A549 (cell line): ENCODE results near the gene PTPRN2. TPM values are rescaled to one million over a fixed set of nuclear protein-coding genes. Genes with fewer than 3 reads are reported as not detected.

Experiments used
- ATAC-seq, 2 experiments: fragments of 200-7000 bp in 1 of 2; fragments of >200 bp in 1 of 2; cut with Nextera tagmentation in 1 of 2; cut with Tn5 transposase in 1 of 2; 3 replicates each; pipeline versions ENCODE4 v1.8.0 to v1.9.1; 2018 to 2020; ENCODE audit warnings: mild to moderate bottlenecking in 1 of 2, moderate library complexity in 1 of 2
- CTCF ChIA-PET: fragments of 300-600 bp; sonication (Branson Sonifier 250); formaldehyde crosslinking; extraction: SDS; loops from one replicate; lab custom pipeline; 2021; ENCODE audit warnings: antibody characterized with exemption, inconsistent platforms; lab: Yijun Ruan, JAX
- POLR2A ChIA-PET: fragments of 350-600 bp; formaldehyde crosslinking; extraction: SDS; loops from one replicate; lab custom pipeline; 2021; ENCODE audit warnings: antibody characterized with exemption, inconsistent platforms; lab: Yijun Ruan, JAX
- DNase-seq, 2 experiments: peaks; one replicate each; pipeline versions ENCODE4 v3.0.0 to v3.0.0-alpha.2; 2011 to 2016; ENCODE audit warnings: low read depth in 1 of 2, low spot score in 1 of 2
- FAIRE-seq: peaks from 2 replicates; lab custom pipeline; 2011; peaks lifted over from hg19 to GRCh38; lab: Jason Lieb, UNC
- H3K27ac ChIP-seq, 2 experiments: fragments of >200 bp; sonication (Bioruptor Twin); formaldehyde crosslinking; 3 replicates each; pipeline ENCODE4 v1.5.1; 2016 to 2017
- H3K4me1 ChIP-seq: fragments of >200 bp; sonication (Bioruptor Twin); formaldehyde crosslinking; 3 replicates; pipeline ENCODE4 v1.6.1; 2016
- H3K4me2 ChIP-seq: fragments of >200 bp; sonication (Bioruptor Twin); formaldehyde crosslinking; 3 replicates; pipeline ENCODE4 v1.6.1; 2016
- H3K4me3 ChIP-seq: fragments of >200 bp; sonication (Bioruptor Twin); formaldehyde crosslinking; 3 replicates; pipeline ENCODE4 v1.5.1; 2016
- H3K9me3 ChIP-seq: fragments of >200 bp; sonication (Bioruptor Twin); formaldehyde crosslinking; 3 replicates; pipeline ENCODE4 v1.6.1; 2016
- BCL3 ChIP-seq: fragments of >200 bp; sonication (Bioruptor Twin); formaldehyde crosslinking; IDR thresholded peaks from 3 replicates; pipeline ENCODE4 v1.6.1; 2016
- BHLHE40 ChIP-seq: IDR thresholded peaks from 2 replicates; pipeline ENCODE4 v1.6.1; 2012; ENCODE audit warnings: low read depth, low read length, inconsistent platforms
- CBX8 ChIP-seq: fragments of 200-600 bp; sonication (generic); IDR thresholded peaks from 2 replicates; pipeline ENCODE4 v1.6.1; 2016
- CTCF ChIP-seq: fragments of >200 bp; sonication (Bioruptor Twin); formaldehyde crosslinking; IDR thresholded peaks from 3 replicates; pipeline ENCODE4 v1.5.1; 2016
- EHMT2 ChIP-seq: fragments of 200-600 bp; sonication (generic); IDR thresholded peaks from 2 replicates; pipeline ENCODE4 v1.6.1; 2016; ENCODE audit warnings: antibody characterized with exemption, low read depth, mild to moderate bottlenecking, moderate library complexity
- FOSB ChIP-seq: fragments of 250-450 bp; sonication (Bioruptor Pico); IDR thresholded peaks from 2 replicates; pipeline ENCODE4 v1.5.0; 2020; ENCODE audit warnings: mild to moderate bottlenecking, moderate library complexity
- FOSL2 ChIP-seq, 2 experiments: fragments of 450-650 bp in 1 of 2; fragments of >200 bp in 1 of 2; sonication (Bioruptor Twin) in 1 of 2; formaldehyde crosslinking; IDR thresholded peaks; 2 replicates each; pipeline versions ENCODE4 v1.5.0 to v1.6.1; 2016 to 2020; ENCODE audit warnings: mild to moderate bottlenecking in 1 of 2, moderate library complexity in 1 of 2
- HMGXB4 ChIP-seq: fragments of 250-450 bp; sonication (Bioruptor Pico); IDR thresholded peaks from 2 replicates; pipeline ENCODE4 v1.5.0; 2021; ENCODE audit warnings: mild to moderate bottlenecking, moderate library complexity, borderline replicate concordance
- HOXA7 ChIP-seq: fragments of 250-450 bp; sonication (Bioruptor Pico); IDR thresholded peaks from 2 replicates; pipeline ENCODE4 v1.5.0; 2020; ENCODE audit warnings: mild to moderate bottlenecking, moderate library complexity
- HOXB13 ChIP-seq: fragments of 250-450 bp; sonication (Bioruptor Pico); IDR thresholded peaks from 2 replicates; pipeline ENCODE4 v1.5.0; 2020; ENCODE audit warnings: low read depth, mild to moderate bottlenecking, moderate library complexity
- JUN ChIP-seq, 2 experiments: fragments of >200 bp; sonication (Bioruptor Twin); formaldehyde crosslinking; IDR thresholded peaks; 2 replicates in 1 of 2; 3 replicates in 1 of 2; pipeline ENCODE4 v1.6.1; 2016 to 2017
- JUNB ChIP-seq: fragments of >200 bp; sonication (Bioruptor Twin); formaldehyde crosslinking; IDR thresholded peaks from 2 replicates; pipeline ENCODE4 v1.6.1; 2016
- KDM1A ChIP-seq: fragments of 200-600 bp; sonication (generic); IDR thresholded peaks from 2 replicates; pipeline ENCODE4 v1.6.1; 2016; ENCODE audit warnings: low read depth, mild to moderate bottlenecking
- KDM5A ChIP-seq: fragments of 200-600 bp; sonication (generic); IDR thresholded peaks from 2 replicates; pipeline ENCODE4 v1.6.1; 2016; ENCODE audit warnings: antibody characterized with exemption, mild to moderate bottlenecking
- MAFK ChIP-seq: fragments of 450-650 bp; IDR thresholded peaks from 2 replicates; pipeline ENCODE4 v1.6.1; 2014; ENCODE audit not compliant: partially characterized antibody
- MAZ ChIP-seq: fragments of 150-350 bp; IDR thresholded peaks from 2 replicates; pipeline ENCODE4 v1.6.1; 2014; ENCODE audit warnings: antibody characterized with exemption, low read depth, low read length, borderline replicate concordance
- MYC ChIP-seq: IDR thresholded peaks from 2 replicates; pipeline ENCODE4 v1.6.1; 2012; ENCODE audit warnings: mild to moderate bottlenecking, inconsistent platforms, low read length, improper control_type of control experiment, borderline replicate concordance
- NFE2L2 ChIP-seq: fragments of 150-350 bp; conservative IDR thresholded peaks from 2 replicates; pipeline ENCODE4 v1.6.1; 2014; ENCODE audit warnings: low read length
- PHF8 ChIP-seq: fragments of 200-600 bp; sonication (generic); IDR thresholded peaks from 2 replicates; pipeline ENCODE4 v1.6.1; 2016; ENCODE audit warnings: low read depth, mild to moderate bottlenecking, antibody characterized with exemption, moderate library complexity, borderline replicate concordance
- POLR2A ChIP-seq: IDR thresholded peaks from 2 replicates; pipeline ENCODE4 v1.6.1; 2012; ENCODE audit warnings: mild to moderate bottlenecking, low read length
- RAD21 ChIP-seq, 2 experiments: fragments of >200 bp in 1 of 2; sonication (Bioruptor Twin) in 1 of 2; formaldehyde crosslinking in 1 of 2; IDR thresholded peaks in 1 of 2; conservative IDR thresholded peaks in 1 of 2; 2 replicates in 1 of 2; 3 replicates in 1 of 2; pipeline ENCODE4 v1.6.1; 2012 to 2018; ENCODE audit warnings: inconsistent platforms in 1 of 2
- RARB ChIP-seq: fragments of 250-450 bp; sonication (Bioruptor Pico); IDR thresholded peaks from 2 replicates; pipeline ENCODE4 v1.8.0; 2021; ENCODE audit warnings: mild to moderate bottlenecking, moderate library complexity
- RCOR1 ChIP-seq: fragments of 150-350 bp; IDR thresholded peaks from 2 replicates; pipeline ENCODE4 v1.6.1; 2014; ENCODE audit warnings: antibody characterized with exemption, low read length, low read depth
- RFX5 ChIP-seq: fragments of 450-650 bp; IDR thresholded peaks from 2 replicates; pipeline ENCODE4 v1.7.1; 2014; ENCODE audit warnings: antibody characterized with exemption, mild to moderate bottlenecking, moderate library complexity
- SMC3 ChIP-seq: fragments of >200 bp; sonication (Bioruptor Twin); formaldehyde crosslinking; IDR thresholded peaks from 3 replicates; pipeline ENCODE4 v1.6.1; 2018; ENCODE audit warnings: inconsistent platforms
- SREBF2 ChIP-seq: fragments of 450-650 bp; IDR thresholded peaks from 2 replicates; pipeline ENCODE4 v1.6.1; 2014; ENCODE audit warnings: mild to moderate bottlenecking, moderate library complexity
- TFCP2L1 ChIP-seq: fragments of 250-450 bp; sonication (Bioruptor Pico); IDR thresholded peaks from 2 replicates; pipeline ENCODE4 v1.5.0; 2021; ENCODE audit warnings: mild to moderate bottlenecking
- ZNF302 ChIP-seq: fragments of 250-450 bp; sonication (Bioruptor Pico); IDR thresholded peaks from 2 replicates; pipeline ENCODE4 v1.9.0; 2021; ENCODE audit warnings: inconsistent platforms, mild to moderate bottlenecking, moderate library complexity
- WGBS: methylation state at CpG from one replicate; pipeline ENCODE4 v1.1.6; 2017; ENCODE audit errors: missing lambda C conversion rate; 5-methylcytosine and 5-hydroxymethylcytosine counted together
- polyA plus RNA-seq, 4 experiments: library from polyadenylated mRNA; depleted of rRNA in 3 of 4; stranded (reverse); fragments of >200 nt; fragmentation: RNase III in 1 of 4; extraction: RNeasy Plus Mini Kit Qiagen cat#74134 plus additional on column Dnase treatment in 1 of 4; gene quantifications; 2 replicates in 3 of 4; 3 replicates in 1 of 4; pipeline ENCODE4 v1.2.3, GENCODE V29; 2011 to 2017
- TF ChIP-seq, protein P1 (sequence below): IDR thresholded peaks from 2 replicates; pipeline ENCODE4 v1.6.1; 2012; ENCODE audit warnings: low read depth, borderline replicate concordance
- TF ChIP-seq, protein P2 (sequence below): fragments of 250-450 bp; sonication (Bioruptor Pico); IDR thresholded peaks from 2 replicates; pipeline ENCODE4 v1.5.0; 2020; ENCODE audit warnings: low read depth, mild to moderate bottlenecking, moderate library complexity
- TF ChIP-seq, protein P3 (sequence below): fragments of >200 bp; sonication (Bioruptor Twin); formaldehyde crosslinking; IDR thresholded peaks from 2 replicates; pipeline ENCODE4 v1.6.1; 2016

Gene PTPRN2
- polyA plus RNA-seq, 2 of the 4 experiments (the other 2 are of a cell fraction), result 0.41 to 1.2 TPM

DNA sequence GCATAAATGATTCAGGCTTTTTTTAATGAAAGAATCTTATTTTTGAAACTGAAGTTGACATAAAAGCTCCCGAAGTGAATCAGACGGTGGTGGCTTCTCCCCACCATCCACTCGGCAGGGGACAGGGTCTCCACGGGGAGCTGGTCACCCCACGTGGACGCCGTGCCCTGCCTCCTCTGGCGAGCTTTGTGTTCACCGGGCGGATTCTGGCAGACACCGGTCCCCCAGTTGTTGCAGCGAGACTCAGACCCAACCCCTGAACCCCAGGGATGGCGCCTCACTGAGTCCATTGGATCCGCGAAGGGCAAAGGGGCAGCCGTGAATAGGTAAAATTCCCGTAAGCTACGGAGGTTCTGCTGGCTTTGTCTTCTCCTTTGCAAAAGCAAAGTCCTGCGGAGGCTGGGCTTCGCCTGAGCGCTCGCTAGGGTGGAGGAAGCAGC is 38.4 kb downstream of the PTPRN2 start:
- no peak overlapping the region for H3K4me3 ChIP-seq

DNA sequence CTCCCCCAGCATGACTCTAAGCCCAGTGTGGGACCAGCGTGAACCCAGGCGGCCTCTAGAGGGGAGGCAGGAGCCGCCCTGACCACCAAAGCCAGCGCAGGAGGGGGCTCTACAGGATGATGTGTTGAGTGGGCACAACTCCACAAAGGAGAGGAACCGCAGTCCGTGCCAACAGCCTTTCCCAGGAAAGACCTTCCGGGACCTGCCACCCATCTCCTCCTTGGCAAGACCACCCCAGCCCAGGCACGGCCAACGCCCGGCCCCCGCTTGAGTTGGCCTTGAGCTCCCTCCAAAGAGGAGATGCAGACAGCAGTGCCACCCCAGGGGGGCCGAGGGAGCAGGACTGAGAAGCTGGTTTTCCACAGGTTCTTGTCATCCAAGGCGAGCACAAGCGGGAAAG is 38.9 kb downstream of the PTPRN2 start:
- Histone ChIP-seq H3K4me1 (no peaks in the 10 kb centered on the region), H3K4me3 (no peak overlapping the region), H3K27ac (no peak overlapping the region), H3K4me2 (no peak overlapping the region), H3K9me3 (no peaks in the 10 kb centered on the region)
- FAIRE-seq (no peak), ATAC-seq (peak in 1 of 2 experiments; percentile 26; a peak in 2 of 6 replicates), DNase-seq (no peak)
- WGBS, result 46% methylated on average over 11 of the region's 14 CpGs
- POLR2A ChIA-PET, result no interaction called here
- CTCF ChIA-PET, result no interaction called here
- TF ChIP-seq RFX5 (no peak), SREBF2 (no peak), MAFK (no peak), NFE2L2 (no peak), HMGXB4 (CRISPR knock-in tag) (no peak), RAD21 (conservative IDR thresholded peaks at IDR 0.05 in 1 of 2, IDR thresholded peaks at IDR 0.05 in 1 of 2) (no peak), ZNF302 (CRISPR knock-in tag) (no peak), CBX8 (no peak), KDM5A (no peak), JUN (IDR thresholded peaks at IDR 0.05) (no peak), MYC (no peak), CTCF (no peak), MAZ (no peak), HOXA7 (no peak)
- TF ChIP-seq, protein P1, sequence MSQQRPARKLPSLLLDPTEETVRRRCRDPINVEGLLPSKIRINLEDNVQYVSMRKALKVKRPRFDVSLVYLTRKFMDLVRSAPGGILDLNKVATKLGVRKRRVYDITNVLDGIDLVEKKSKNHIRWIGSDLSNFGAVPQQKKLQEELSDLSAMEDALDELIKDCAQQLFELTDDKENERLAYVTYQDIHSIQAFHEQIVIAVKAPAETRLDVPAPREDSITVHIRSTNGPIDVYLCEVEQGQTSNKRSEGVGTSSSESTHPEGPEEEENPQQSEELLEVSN, result no peak

More for the DNA sequence above, 38.4 kb downstream of the PTPRN2 start:
- CTCF ChIA-PET, result no interaction called here
- no peak overlapping the region for H3K4me2 ChIP-seq
- no peak for DNase-seq
- no peak for FAIRE-seq
- no peaks in the 10 kb centered on the region for H3K4me1 ChIP-seq
- ATAC-seq, result no peak
- POLR2A ChIA-PET, result no interaction called here
- WGBS, result 67% methylated on average over 20 of the region's 22 CpGs
- H3K27ac ChIP-seq, result no peak overlapping the region
- no peak for TF ChIP-seq BCL3
- TF ChIP-seq RCOR1, result no peak
- TF ChIP-seq, protein P2, sequence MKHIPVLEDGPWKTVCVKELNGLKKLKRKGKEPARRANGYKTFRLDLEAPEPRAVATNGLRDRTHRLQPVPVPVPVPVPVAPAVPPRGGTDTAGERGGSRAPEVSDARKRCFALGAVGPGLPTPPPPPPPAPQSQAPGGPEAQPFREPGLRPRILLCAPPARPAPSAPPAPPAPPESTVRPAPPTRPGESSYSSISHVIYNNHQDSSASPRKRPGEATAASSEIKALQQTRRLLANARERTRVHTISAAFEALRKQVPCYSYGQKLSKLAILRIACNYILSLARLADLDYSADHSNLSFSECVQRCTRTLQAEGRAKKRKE (CRISPR knock-in tag), result no peak
- no peak for TF ChIP-seq FOSL2 (IDR thresholded peaks at IDR 0.05)
- TF ChIP-seq FOSL2 (CRISPR knock-in tag; IDR thresholded peaks at IDR 0.05), result no peak
- TF ChIP-seq JUNB, result no peak
- no peak for TF ChIP-seq PHF8
- no peak for TF ChIP-seq SMC3
- TF ChIP-seq CTCF, result no peak
- TF ChIP-seq TFCP2L1, result no peak
- TF ChIP-seq FOSB (CRISPR knock-in tag), result no peak
- no peak for TF ChIP-seq MAFK
- TF ChIP-seq BHLHE40, result no peak
- no peak for TF ChIP-seq HOXB13 (CRISPR knock-in tag)
- TF ChIP-seq KDM1A, result no peak
- TF ChIP-seq EHMT2, result no peak
- TF ChIP-seq, protein P3, sequence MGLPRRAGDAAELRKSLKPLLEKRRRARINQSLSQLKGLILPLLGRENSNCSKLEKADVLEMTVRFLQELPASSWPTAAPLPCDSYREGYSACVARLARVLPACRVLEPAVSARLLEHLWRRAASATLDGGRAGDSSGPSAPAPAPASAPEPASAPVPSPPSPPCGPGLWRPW, result no peak
- TF ChIP-seq POLR2A, result no peak
- no peak for TF ChIP-seq HOXA7
- no peak for TF ChIP-seq RARB (CRISPR knock-in tag)
- no peaks in the 10 kb centered on the region for H3K9me3 ChIP-seq
